HG02870 (cell line): Measurements from ENCODE around the gene HDAC9.
"Not testable (repeated sequence)": the region's sequence is repeated elsewhere in the genome, so short reads cannot be mapped to it uniquely, and the experiment has no call there.

ENCODE experiments used
- ATAC-seq: cut with Tn5 transposase; IDR thresholded peaks from one replicate; pipeline ENCODE4 v1.9.1; 2021; ENCODE audit warnings: mild to moderate bottlenecking, moderate library complexity; ENCODE audit not compliant: unreplicated experiment

The HDAC9 gene

GRCh38 chr7:18996583-18996982 lies 501.0 kb downstream of the HDAC9 start:
- no peak for ATAC-seq

GRCh38 chr7:18997477-18998150 lies 502.1 kb downstream of the HDAC9 start:
- ATAC-seq = no peak

- ATAC-seq = no peak
Observed at GRCh38 chr7:19000410-19000809, 504.9 kb downstream of the HDAC9 start.

- ATAC-seq = no peak
Observed at GRCh38 chr7:19001854-19002253, 506.3 kb downstream of the HDAC9 start.

GRCh38 chr7:19009241-19009935 lies 513.8 kb downstream of the HDAC9 start:
- ATAC-seq = no peak

- ATAC-seq = no peak
Observed at GRCh38 chr7:19009936-19010280, 514.4 kb downstream of the HDAC9 start.

GRCh38 chr7:19011212-19011611 lies 515.7 kb downstream of the HDAC9 start:
- no peak for ATAC-seq

- no peak for ATAC-seq
Observed at GRCh38 chr7:19015098-19015497, 519.5 kb downstream of the HDAC9 start.

GRCh38 chr7:19016140-19016539 lies 520.6 kb downstream of the HDAC9 start:
- ATAC-seq = no peak

- ATAC-seq = no peak
Observed at GRCh38 chr7:19017374-19017773, 521.8 kb downstream of the HDAC9 start.

- ATAC-seq = no peak
Observed at GRCh38 chr7:19020062-19020461, 524.5 kb downstream of the HDAC9 start.

GRCh38 chr7:19020711-19021110 lies 525.2 kb downstream of the HDAC9 start:
- ATAC-seq = no peak

- no peak for ATAC-seq
Observed at GRCh38 chr7:19023477-19023876, 527.9 kb downstream of the HDAC9 start.

- no peak for ATAC-seq
Observed at GRCh38 chr7:19024261-19024660, 528.7 kb downstream of the HDAC9 start.

GRCh38 chr7:19026888-19027287 lies 531.3 kb downstream of the HDAC9 start:
- ATAC-seq = no peak

- no peak for ATAC-seq
Observed at GRCh38 chr7:19030281-19030680, 534.7 kb downstream of the HDAC9 start.

GRCh38 chr7:19032942-19033341 lies 537.4 kb downstream of the HDAC9 start:
- not testable (repeated sequence) for ATAC-seq

- peak; percentile 86 for ATAC-seq
Observed at GRCh38 chr7:19051767-19052375, 556.3 kb downstream of the HDAC9 start.
